Measurements from ENCODE around the gene STRA6. TPM values are rescaled to one million over a fixed set of nuclear protein-coding genes. Genes with fewer than 3 reads are reported as not detected.

Gene STRA6
- total and polyA plus RNA-seq, 2 donors (not counting 1 experiment from before 2014, with no cell fraction given), result not detected

DNA sequence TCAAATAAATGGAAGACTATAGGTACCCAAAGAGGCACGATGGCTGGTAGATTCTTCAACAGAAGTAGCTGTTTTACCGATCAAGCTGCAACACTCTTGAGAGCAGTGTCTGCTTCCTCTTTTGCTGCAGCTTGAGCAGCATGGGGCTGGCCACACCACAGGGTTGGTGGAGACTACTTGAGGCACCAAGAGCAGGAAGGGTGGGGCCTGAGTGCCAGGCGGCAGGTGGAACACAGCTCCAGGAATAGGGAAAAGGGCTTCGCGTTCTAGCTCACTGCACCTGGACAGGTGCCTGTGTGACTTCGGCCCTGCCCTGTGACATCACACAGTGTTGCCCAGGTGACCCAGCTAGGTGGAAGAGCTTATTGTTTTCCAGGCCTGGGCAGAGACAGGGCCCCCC, 33.4 kb upstream of the STRA6 start, which contains the start of gene CCDC33:
Gene CCDC33, plus strand, starts transcription at position 365 of the 400 bp plus-strand sequence. CDS start 394 bp downstream, outside the sequence.
- ATAC-seq (ENCODE audit: low read depth), result peak; percentile 82
- CTCF ChIA-PET, result no interaction called here
- no peak within 1 kb of the TSS for H3K27ac Mint-ChIP-seq

GRCh38 chr15:74234598-74234875, 31.9 kb upstream of the STRA6 start:
- TF ChIP-seq EZH2 (IDR thresholded peaks at IDR 0.05; ENCODE audit: borderline replicate concordance, insufficient read depth, low read depth, low read length, poor library complexity, severe bottlenecking) (no peak), CTCF (IDR thresholded peaks at IDR 0.05) (no peak)
- no peak overlapping the region for H3K4me2 ChIP-seq (replicated peaks; ENCODE audit: low read depth, low read length, poor library complexity, severe bottlenecking)
- 94% methylated on average over 9 of the region's 9 CpGs for WGBS (ENCODE audit: insufficient coverage)
- H3K4me1 Mint-ChIP-seq, result peaks cover 13% of the 10 kb centered on the region
- no peak overlapping the region for H3K4me3 Mint-ChIP-seq
- intact Hi-C loops (cut with micrococcal nuclease), result no loop called here
- no peak overlapping the region for H3K27ac Mint-ChIP-seq
- H3K27me3 Mint-ChIP-seq, result peaks cover 4% of the 10 kb centered on the region
- no peaks in the 10 kb centered on the region for H3K36me3 ChIP-seq (replicated peaks in 1 of 2; ENCODE audit: control extremely low read depth in 1 of 2, control insufficient read depth in 1 of 2, extremely low read depth in 1 of 2, insufficient read depth in 2 of 2, low read length in 1 of 2)
- ATAC-seq (ENCODE audit: low read depth) (no peak), DNase-seq (no peak)
- no peaks in the 10 kb centered on the region for H3K79me2 ChIP-seq (ENCODE audit: control insufficient read depth, insufficient read depth, low read length)
- no peaks in the 10 kb centered on the region for H3K9me3 Mint-ChIP-seq (ENCODE audit: insufficient read depth)
- no peak overlapping the region for H3K4me3 ChIP-seq (ENCODE audit: control extremely low read depth in 1 of 5, extremely low read depth in 1 of 5, insufficient read depth in 1 of 5, low read depth in 2 of 5, low read length in 4 of 5)
- H2AFZ ChIP-seq (ENCODE audit: insufficient read depth, low read depth, low read length, poor library complexity, severe bottlenecking), result no peak overlapping the region
- no peaks in the 10 kb centered on the region for H3K9me3 ChIP-seq (ENCODE audit: control extremely low read depth in 1 of 3, control insufficient read depth in 2 of 3, insufficient read depth in 1 of 3, low read length in 2 of 3)
- H3K4me1 ChIP-seq (ENCODE audit: control insufficient read depth in 2 of 2, insufficient read depth in 2 of 2, low read length in 2 of 2), result peaks cover 0 to 16% of the 10 kb centered on the region in 2 donors
- H3K27ac ChIP-seq (ENCODE audit: low read length in 2 of 2), result no peak overlapping the region
- H4K20me1 ChIP-seq (ENCODE audit: control insufficient read depth, insufficient read depth, low read length, poor library complexity, severe bottlenecking), result no peaks in the 10 kb centered on the region
- POLR2A ChIA-PET, result interaction anchor here (0.6 kb wide), 1 partner anchor 68 kb away, joined by 4 read pairs; no protein-coding TSS in a partner anchor
- CTCF ChIA-PET, result no interaction called here
- no peak overlapping the region for H3K9ac ChIP-seq (ENCODE audit: low read length)
- H3K27me3 ChIP-seq (replicated peaks in 1 of 4; ENCODE audit: control extremely low read depth in 1 of 4, control insufficient read depth in 3 of 4, insufficient read depth in 4 of 4, low read length in 3 of 4), result peaks cover 0 to 6% (median 0%) of the 10 kb centered on the region in 4 experiments

More for the DNA sequence above, 33.4 kb upstream of the STRA6 start, which contains the start of gene CCDC33:
- H3K79me2 ChIP-seq (ENCODE audit: control insufficient read depth, insufficient read depth, low read length), result no peaks in the 10 kb centered on the region
- H3K27me3 ChIP-seq (replicated peaks in 1 of 4; ENCODE audit: control extremely low read depth in 1 of 4, control insufficient read depth in 3 of 4, insufficient read depth in 4 of 4, low read length in 3 of 4), result peaks cover 0 to 2% (median 0%) of the 10 kb centered on the region in 4 experiments
- whole genome bisulfite sequencing (ENCODE audit: insufficient coverage), result 11% methylated on average over 6 of the region's 6 CpGs
- no peak within 1 kb of the TSS for H3K9ac ChIP-seq (ENCODE audit: low read length)
- Mint-ChIP-seq H3K4me1 (peaks cover 13% of the 10 kb centered on the region), H3K4me3 (no peak within 1 kb of the TSS), H3K27me3 (no peaks in the 10 kb centered on the region), H3K9me3 (ENCODE audit: insufficient read depth) (no peaks in the 10 kb centered on the region)
- POLR2A ChIA-PET, result no interaction called here
- intact Hi-C loops (cut with micrococcal nuclease), result no loop called here
- H3K4me3 ChIP-seq (ENCODE audit: control extremely low read depth in 1 of 5, extremely low read depth in 1 of 5, insufficient read depth in 1 of 5, low read depth in 2 of 5, low read length in 4 of 5), result no peak within 1 kb of the TSS
- no peak within 1 kb of the TSS for H2AFZ ChIP-seq (ENCODE audit: insufficient read depth, low read depth, low read length, poor library complexity, severe bottlenecking)
- no peak for TF ChIP-seq CTCF (IDR thresholded peaks at IDR 0.05)
- no peak for TF ChIP-seq EZH2 (IDR thresholded peaks at IDR 0.05; ENCODE audit: borderline replicate concordance, insufficient read depth, low read depth, low read length, poor library complexity, severe bottlenecking)
- peaks cover 0 to 16% of the 10 kb centered on the region in 2 donors for H3K4me1 ChIP-seq (ENCODE audit: control insufficient read depth in 2 of 2, insufficient read depth in 2 of 2, low read length in 2 of 2)
- H3K9me3 ChIP-seq (ENCODE audit: control extremely low read depth in 1 of 3, control insufficient read depth in 2 of 3, insufficient read depth in 1 of 3, low read length in 2 of 3), result no peaks in the 10 kb centered on the region
- no peak within 1 kb of the TSS for H3K27ac ChIP-seq (ENCODE audit: low read length in 2 of 2)
- DNase-seq, result peak; percentile 65
- no peaks in the 10 kb centered on the region for H4K20me1 ChIP-seq (ENCODE audit: control insufficient read depth, insufficient read depth, low read length, poor library complexity, severe bottlenecking)
- no peak within 1 kb of the TSS for H3K4me2 ChIP-seq (replicated peaks; ENCODE audit: low read depth, low read length, poor library complexity, severe bottlenecking)
- no peaks in the 10 kb centered on the region for H3K36me3 ChIP-seq (replicated peaks in 1 of 2; ENCODE audit: control extremely low read depth in 1 of 2, control insufficient read depth in 1 of 2, extremely low read depth in 1 of 2, insufficient read depth in 2 of 2, low read length in 1 of 2)
